ENCODE results near the gene KIF5C.

The KIF5C gene

GRCh38 chr2:149034406-149034805, 159.4 kb downstream of the KIF5C start:
- H3K4me3 ChIP-seq (replicated peaks; ENCODE audit: insufficient read depth, low read length), result no peak overlapping the region
- H3K27me3 ChIP-seq (ENCODE audit: insufficient read depth, poor library complexity, severe bottlenecking), result peaks cover 23% of the 10 kb centered on the region
- TF ChIP-seq POLR2AphosphoS5 (IDR thresholded peaks at IDR 0.05; ENCODE audit: low read depth) (no peak), SPI1 (IDR thresholded peaks at IDR 0.05; ENCODE audit: borderline replicate concordance, low read depth) (no peak), GABPA (IDR thresholded peaks at IDR 0.05; ENCODE audit: low read depth) (no peak), CTCF (IDR thresholded peaks at IDR 0.05; ENCODE audit: insufficient read depth, low read length) (no peak), REST (IDR thresholded peaks at IDR 0.05; ENCODE audit: insufficient replicate concordance, low read depth) (no peak)
- DNase-seq (ENCODE audit: low read depth in 1 of 2, low spot score in 1 of 2), result no peak
- H3K27ac ChIP-seq (replicated peaks), result no peak overlapping the region

DNA sequence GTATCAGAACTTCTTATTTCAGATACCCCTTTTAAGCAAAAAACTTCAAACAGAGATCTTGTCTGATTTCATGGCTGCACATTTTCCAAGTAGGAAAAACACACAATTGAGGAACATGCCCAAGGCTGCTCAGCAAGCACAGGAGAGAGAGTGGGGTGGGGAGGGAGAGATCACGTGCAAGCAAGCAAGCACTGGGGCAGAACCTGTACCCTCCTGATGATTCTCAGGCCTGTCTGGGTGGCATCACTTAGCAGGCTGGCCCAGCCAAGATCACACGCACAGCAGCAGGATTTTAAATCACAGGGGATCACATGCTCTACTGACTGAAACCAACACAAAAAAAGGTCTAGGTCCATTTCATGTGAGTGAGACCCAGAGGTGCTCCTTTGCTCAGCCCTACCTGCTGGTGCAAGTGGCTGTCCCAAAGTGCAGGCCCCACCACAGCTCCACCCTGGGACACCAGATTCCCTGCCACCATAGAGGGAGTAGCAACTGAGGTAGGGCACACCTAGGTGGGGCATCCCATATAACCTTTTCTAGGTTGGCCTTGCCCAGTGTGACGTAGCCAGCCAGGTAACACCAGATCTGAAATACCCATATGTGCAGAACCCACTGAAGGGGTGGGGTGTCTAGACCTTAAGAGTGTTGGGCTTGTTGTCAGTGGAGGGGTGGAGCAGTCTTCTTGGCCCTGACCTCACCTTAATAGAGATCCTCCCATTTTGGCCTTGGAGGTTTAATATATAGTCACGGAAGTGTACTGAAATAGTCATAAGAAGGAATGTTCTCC, 161.7 kb downstream of the KIF5C start:
- TF ChIP-seq POLR2AphosphoS5 (IDR thresholded peaks at IDR 0.05; ENCODE audit: low read depth), result no peak
- no peak for TF ChIP-seq GABPA (IDR thresholded peaks at IDR 0.05; ENCODE audit: low read depth)
- TF ChIP-seq CTCF (IDR thresholded peaks at IDR 0.05; ENCODE audit: insufficient read depth, low read length), result no peak
- no peak for TF ChIP-seq REST (IDR thresholded peaks at IDR 0.05; ENCODE audit: insufficient replicate concordance, low read depth)
- TF ChIP-seq SPI1 (IDR thresholded peaks at IDR 0.05; ENCODE audit: borderline replicate concordance, low read depth), result no peak
- Histone ChIP-seq H3K27me3 (ENCODE audit: insufficient read depth, poor library complexity, severe bottlenecking) (peaks cover 28% of the 10 kb centered on the region), H3K4me3 (replicated peaks; ENCODE audit: insufficient read depth, low read length) (no peak overlapping the region), H3K27ac (replicated peaks) (no peak overlapping the region)
- no peak for DNase-seq (ENCODE audit: low read depth in 1 of 2, low spot score in 1 of 2)

GRCh38 chr2:149037851-149038250, 162.8 kb downstream of the KIF5C start:
- no peak for DNase-seq (ENCODE audit: low read depth in 1 of 2, low spot score in 1 of 2)
- H3K4me3 ChIP-seq (replicated peaks; ENCODE audit: insufficient read depth, low read length), result no peak overlapping the region
- H3K27ac ChIP-seq (replicated peaks), result no peak overlapping the region
- no peak for TF ChIP-seq POLR2AphosphoS5 (IDR thresholded peaks at IDR 0.05; ENCODE audit: low read depth)
- TF ChIP-seq SPI1 (IDR thresholded peaks at IDR 0.05; ENCODE audit: borderline replicate concordance, low read depth), result no peak
- TF ChIP-seq GABPA (IDR thresholded peaks at IDR 0.05; ENCODE audit: low read depth), result no peak
- no peak for TF ChIP-seq CTCF (IDR thresholded peaks at IDR 0.05; ENCODE audit: insufficient read depth, low read length)
- no peak for TF ChIP-seq REST (IDR thresholded peaks at IDR 0.05; ENCODE audit: insufficient replicate concordance, low read depth)
- peaks cover 26% of the 10 kb centered on the region for H3K27me3 ChIP-seq (ENCODE audit: insufficient read depth, poor library complexity, severe bottlenecking)
